DND-41 (cell line): ENCODE measurements around the gene ZNF236.
A peak's percentile ranks its signal among the peaks of the same experiment; 100 is the strongest.

Experiments
- ATAC-seq: fragments of 200-7000 bp; cut with Tn5 transposase; 3 replicates; pipeline ENCODE4 v1.9.1; 2021; ENCODE audit warnings: low read depth; ENCODE audit not compliant: insufficient read depth
- DNase-seq: peaks from one replicate; pipeline ENCODE4 v3.0.0-alpha.2; 2020
- H2AFZ ChIP-seq: 2 replicates; pipeline ENCODE4 v1.6.0; 2012; ENCODE audit warnings: low read depth, low read length
- H3K27ac ChIP-seq: 2 replicates; pipeline ENCODE4 v1.5.1; 2012; ENCODE audit warnings: low read length, inconsistent platforms
- H3K27me3 ChIP-seq: fragments of 200-600 bp; sonication (generic); 2 replicates; pipeline ENCODE4 v1.6.0; 2012; ENCODE audit warnings: low read length, mild to moderate bottlenecking, inconsistent platforms; ENCODE audit not compliant: insufficient read depth, poor library complexity
- H3K36me3 ChIP-seq: 2 replicates; pipeline ENCODE4 v1.5.1; 2012; ENCODE audit warnings: low read length, inconsistent platforms; ENCODE audit not compliant: insufficient read depth
- H3K4me1 ChIP-seq: 2 replicates; pipeline ENCODE4 v1.5.1; 2012; ENCODE audit warnings: mild to moderate bottlenecking, low read length; ENCODE audit not compliant: insufficient read depth
- H3K4me2 ChIP-seq: 2 replicates; pipeline ENCODE4 v1.6.0; 2012; ENCODE audit warnings: mild to moderate bottlenecking, moderate library complexity, low read length, inconsistent platforms; ENCODE audit not compliant: insufficient read depth
- H3K4me3 ChIP-seq, 2 experiments: fragments of 200-600 bp in 1 of 2; shearing (Covaris generic) in 1 of 2; 2 replicates each; pipeline ENCODE4 v1.5.1; 2012 to 2016; ENCODE audit warnings: inconsistent platforms in 2 of 2, low read length in 2 of 2, mild to moderate bottlenecking in 2 of 2, low read depth in 1 of 2, moderate library complexity in 1 of 2
- H3K79me2 ChIP-seq: 2 replicates; pipeline ENCODE4 v1.6.0; 2012; ENCODE audit warnings: low read length, inconsistent platforms; ENCODE audit not compliant: insufficient read depth
- H3K9ac ChIP-seq: 2 replicates; pipeline ENCODE4 v1.6.0; 2012; ENCODE audit warnings: low read depth, mild to moderate bottlenecking, inconsistent platforms, low read length, moderate library complexity
- H3K9me3 ChIP-seq: 2 replicates; pipeline ENCODE4 v1.5.1; 2012; ENCODE audit warnings: low read length, moderate library complexity, mild to moderate bottlenecking, inconsistent platforms; ENCODE audit not compliant: insufficient read depth, severe bottlenecking
- H4K20me1 ChIP-seq: 2 replicates; pipeline ENCODE4 v1.6.0; 2012; ENCODE audit warnings: low read length; ENCODE audit not compliant: insufficient read depth
- EZH2 ChIP-seq: IDR thresholded peaks from 3 replicates; pipeline ENCODE4 v1.6.1; 2012; ENCODE audit warnings: borderline replicate concordance, low read depth, mild to moderate bottlenecking, moderate library complexity, low read length, inconsistent platforms; ENCODE audit not compliant: severe bottlenecking
- TF ChIP-seq, protein P1 (sequence below): IDR thresholded peaks from 2 replicates; pipeline ENCODE4 v1.5.1; 2012; ENCODE audit warnings: borderline replicate concordance, low read length, moderate library complexity, mild to moderate bottlenecking; ENCODE audit not compliant: poor library complexity, severe bottlenecking; ENCODE audit errors: extremely low read depth

ZNF236 gene

DNA sequence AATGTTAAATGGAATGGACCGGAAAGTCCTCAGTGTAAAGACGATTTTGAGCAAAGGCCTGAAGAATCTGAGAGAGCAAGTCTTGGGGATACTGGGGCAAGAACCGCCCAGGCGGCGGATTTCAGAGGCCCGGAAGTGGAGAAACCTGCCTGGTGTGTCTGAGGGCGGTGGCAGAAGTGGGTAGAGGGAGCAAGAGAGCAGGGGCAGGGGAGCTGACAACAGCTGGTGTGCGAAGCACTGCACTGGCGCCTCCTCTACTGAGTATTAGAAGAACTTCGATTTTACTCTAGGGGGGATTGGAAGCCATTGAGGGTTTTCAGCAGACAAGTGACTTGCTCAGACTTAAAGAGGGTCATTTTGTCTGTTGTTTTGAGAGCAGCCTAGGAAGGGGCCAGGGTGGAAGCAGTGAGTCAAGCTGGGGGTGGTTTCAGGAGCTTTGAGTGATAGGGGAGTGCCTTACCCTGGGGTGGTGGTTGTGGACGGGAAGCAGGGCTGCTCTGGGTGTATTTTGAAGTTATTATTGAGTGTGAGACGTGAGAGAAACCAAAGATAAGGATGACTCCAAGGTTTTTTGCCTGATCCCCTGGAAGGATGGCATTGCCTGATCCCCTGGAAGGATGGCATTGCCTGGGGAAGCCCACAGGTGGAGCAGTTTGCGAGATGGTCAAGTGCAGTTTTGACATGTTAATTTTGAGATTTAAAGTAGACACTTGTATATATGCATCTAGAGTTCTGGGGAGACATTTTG, 52.5 kb downstream of the ZNF236 start:
- peak; percentile 37; the same call in 1 of the 3 replicates for ATAC-seq
- Histone ChIP-seq H3K9me3 (no peaks in the 10 kb centered on the region), H2AFZ (no peak overlapping the region), H3K27ac (no peak overlapping the region), H3K9ac (no peak overlapping the region), H4K20me1 (0 out of 2 replicates have a peak, but pooled peaks cover 2% of the 10 kb centered on the region), H3K4me2 (no peak overlapping the region), H3K79me2 (no peaks in the 10 kb centered on the region), H3K27me3 (no peaks in the 10 kb centered on the region), H3K36me3 (peaks cover 68% of the 10 kb centered on the region), H3K4me3 (no peak overlapping the region), H3K4me1 (no peaks in the 10 kb centered on the region)
- TF ChIP-seq, protein P1, sequence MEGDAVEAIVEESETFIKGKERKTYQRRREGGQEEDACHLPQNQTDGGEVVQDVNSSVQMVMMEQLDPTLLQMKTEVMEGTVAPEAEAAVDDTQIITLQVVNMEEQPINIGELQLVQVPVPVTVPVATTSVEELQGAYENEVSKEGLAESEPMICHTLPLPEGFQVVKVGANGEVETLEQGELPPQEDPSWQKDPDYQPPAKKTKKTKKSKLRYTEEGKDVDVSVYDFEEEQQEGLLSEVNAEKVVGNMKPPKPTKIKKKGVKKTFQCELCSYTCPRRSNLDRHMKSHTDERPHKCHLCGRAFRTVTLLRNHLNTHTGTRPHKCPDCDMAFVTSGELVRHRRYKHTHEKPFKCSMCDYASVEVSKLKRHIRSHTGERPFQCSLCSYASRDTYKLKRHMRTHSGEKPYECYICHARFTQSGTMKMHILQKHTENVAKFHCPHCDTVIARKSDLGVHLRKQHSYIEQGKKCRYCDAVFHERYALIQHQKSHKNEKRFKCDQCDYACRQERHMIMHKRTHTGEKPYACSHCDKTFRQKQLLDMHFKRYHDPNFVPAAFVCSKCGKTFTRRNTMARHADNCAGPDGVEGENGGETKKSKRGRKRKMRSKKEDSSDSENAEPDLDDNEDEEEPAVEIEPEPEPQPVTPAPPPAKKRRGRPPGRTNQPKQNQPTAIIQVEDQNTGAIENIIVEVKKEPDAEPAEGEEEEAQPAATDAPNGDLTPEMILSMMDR = no peak
- TF ChIP-seq EZH2 = no peak
- DNase-seq = no peak

GRCh38 chr18:76875390-76876325, 53.3 kb downstream of the ZNF236 start:
- Histone ChIP-seq H3K4me2 (no peak overlapping the region), H3K4me1 (no peaks in the 10 kb centered on the region), H3K27ac (no peak overlapping the region), H3K79me2 (no peaks in the 10 kb centered on the region), H3K9me3 (no peaks in the 10 kb centered on the region), H3K27me3 (no peaks in the 10 kb centered on the region), H3K36me3 (peaks cover 70% of the 10 kb centered on the region), H3K9ac (no peak overlapping the region), H3K4me3 (no peak overlapping the region), H4K20me1 (0 out of 2 replicates have a peak, but pooled peaks cover 2% of the 10 kb centered on the region), H2AFZ (no peak overlapping the region)
- TF ChIP-seq, protein P1 = peak; percentile 79
- TF ChIP-seq EZH2 = no peak
- ATAC-seq = peak; percentile 84
- DNase-seq = peak; percentile 59

- Histone ChIP-seq H3K27me3 (no peaks in the 10 kb centered on the region), H3K4me1 (no peaks in the 10 kb centered on the region), H3K79me2 (no peaks in the 10 kb centered on the region), H3K9me3 (no peaks in the 10 kb centered on the region), H3K27ac (no peak overlapping the region), H4K20me1 (0 out of 2 replicates have a peak, but pooled peaks cover 2% of the 10 kb centered on the region), H3K9ac (no peak overlapping the region), H3K4me2 (no peak overlapping the region), H2AFZ (no peak overlapping the region), H3K36me3 (peaks cover 80% of the 10 kb centered on the region), H3K4me3 (no peak overlapping the region)
- TF ChIP-seq, protein P1 = no peak
- TF ChIP-seq EZH2 = no peak
- ATAC-seq = no peak
- DNase-seq = no peak
Observed at GRCh38 chr18:76878426-76878825, 56.1 kb downstream of the ZNF236 start.
